HFF-Myc (cell line): Measurements from ENCODE around the gene LPCAT1.

Experiments
- DNase-seq: peaks from one replicate; pipeline ENCODE4 v3.0.0-alpha.2; 2011; ENCODE audit warnings: low read depth; ENCODE audit errors: extremely low read depth
- H3K4me3 ChIP-seq: replicated peaks from 2 replicates; pipeline ENCODE4 v1.5.1; 2011; ENCODE audit warnings: low read depth, mild to moderate bottlenecking, control low read depth, low read length
- CTCF ChIP-seq: IDR thresholded peaks from 2 replicates; pipeline ENCODE4 v1.5.1; 2012; ENCODE audit warnings: mild to moderate bottlenecking, low read depth, low read length, control low read depth; ENCODE audit errors: missing control alignments

The LPCAT1 gene

GRCh38 chr5:1553539-1554409 is 30.0 kb upstream of the LPCAT1 start:
- no peak overlapping the region for H3K4me3 ChIP-seq
- TF ChIP-seq CTCF: no peak
- no peak for DNase-seq

- DNase-seq: no peak
- H3K4me3 ChIP-seq: no peak overlapping the region
- no peak for TF ChIP-seq CTCF
Measured at GRCh38 chr5:1552521-1553255, 28.9 kb upstream of the LPCAT1 start.

- H3K4me3 ChIP-seq: no peak overlapping the region
- DNase-seq: no peak
- TF ChIP-seq CTCF: no peak
Measured at GRCh38 chr5:1551426-1552301, 27.9 kb upstream of the LPCAT1 start.

GRCh38 chr5:1550287-1551076 is 26.7 kb upstream of the LPCAT1 start:
- DNase-seq: no peak
- TF ChIP-seq CTCF: no peak
- H3K4me3 ChIP-seq: no peak overlapping the region

- TF ChIP-seq CTCF: no peak
- no peak for DNase-seq
- H3K4me3 ChIP-seq: no peak overlapping the region
Measured at GRCh38 chr5:1549475-1550030, 25.8 kb upstream of the LPCAT1 start.
